H7 (cell line): ENCODE measurements around the gene DNM3. TPM values are rescaled to one million over a fixed set of nuclear protein-coding genes. Genes with fewer than 3 reads are reported as not detected.

ENCODE experiments used
- DNase-seq: peaks from one replicate; pipeline ENCODE4 v3.0.0; 2012
- H3K27me3 ChIP-seq: 2 replicates; pipeline ENCODE4 v1.6.0; 2011; ENCODE audit warnings: mild to moderate bottlenecking, low read length; ENCODE audit not compliant: control insufficient read depth, insufficient read depth
- H3K36me3 ChIP-seq: replicated peaks from 2 replicates; pipeline ENCODE4 v1.5.1; 2011; ENCODE audit warnings: low read length; ENCODE audit not compliant: control insufficient read depth, insufficient read depth
- H3K4me3 ChIP-seq: 2 replicates; pipeline ENCODE4 v1.5.1; 2011; ENCODE audit warnings: low read depth, mild to moderate bottlenecking, control low read depth, low read length, moderate library complexity; ENCODE audit not compliant: insufficient read depth
- total RNA-seq: library from RNA; depleted of rRNA; stranded (reverse); fragments of >200 nt; shearing (Covaris generic); gene quantifications from 2 replicates; pipeline ENCODE4 v1.2.3, GENCODE V29; 2014; rRNA removed

DNM3 gene
- total RNA-seq, 1 experiment from 2014 or later = 0.73 TPM

DNA sequence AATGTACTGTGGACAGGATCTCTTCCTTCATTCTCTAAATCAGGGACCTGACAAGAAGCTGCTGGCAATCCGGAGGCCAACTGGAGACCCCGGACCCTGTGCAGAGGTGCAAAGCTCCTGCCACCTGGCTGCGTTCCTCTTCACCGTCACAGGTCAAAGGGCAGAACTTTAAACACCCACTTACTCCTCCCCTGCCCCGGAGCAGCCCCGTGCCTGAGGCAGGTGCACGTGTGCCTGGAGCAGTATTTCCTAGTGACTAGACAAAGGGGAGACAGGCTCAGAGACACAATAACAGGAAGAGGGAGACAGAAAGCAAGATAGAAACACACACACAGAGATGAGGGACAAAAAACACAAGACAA lies 609.2 kb downstream of the DNM3 start:
- DNase-seq = no peak
- no peaks in the 10 kb centered on the region for H3K36me3 ChIP-seq
- H3K4me3 ChIP-seq = no peak overlapping the region
- no peaks in the 10 kb centered on the region for H3K27me3 ChIP-seq

DNA sequence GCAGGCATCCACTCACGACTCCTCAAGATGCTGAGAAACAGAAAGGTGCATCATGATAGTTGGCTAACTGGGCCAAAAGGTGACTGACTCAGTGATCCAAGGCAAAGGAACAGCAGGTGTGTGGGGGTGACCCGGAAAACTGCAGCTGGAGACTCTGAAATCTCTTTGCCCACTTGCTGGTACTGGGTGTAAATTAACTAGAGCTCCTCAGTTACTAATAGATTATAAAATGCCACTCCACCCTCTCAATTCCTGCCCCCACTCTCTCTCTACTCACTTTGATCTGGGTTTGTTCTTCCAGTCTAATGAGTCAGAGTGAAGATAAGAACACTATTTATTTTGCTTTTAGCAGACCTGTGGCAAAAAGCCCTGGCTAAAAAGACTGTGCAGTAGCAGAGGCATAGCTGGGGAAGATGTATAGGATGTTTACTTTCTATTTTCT lies 609.7 kb downstream of the DNM3 start:
- Histone ChIP-seq H3K36me3 (no peaks in the 10 kb centered on the region), H3K4me3 (no peak overlapping the region), H3K27me3 (no peaks in the 10 kb centered on the region)
- no peak for DNase-seq

DNA sequence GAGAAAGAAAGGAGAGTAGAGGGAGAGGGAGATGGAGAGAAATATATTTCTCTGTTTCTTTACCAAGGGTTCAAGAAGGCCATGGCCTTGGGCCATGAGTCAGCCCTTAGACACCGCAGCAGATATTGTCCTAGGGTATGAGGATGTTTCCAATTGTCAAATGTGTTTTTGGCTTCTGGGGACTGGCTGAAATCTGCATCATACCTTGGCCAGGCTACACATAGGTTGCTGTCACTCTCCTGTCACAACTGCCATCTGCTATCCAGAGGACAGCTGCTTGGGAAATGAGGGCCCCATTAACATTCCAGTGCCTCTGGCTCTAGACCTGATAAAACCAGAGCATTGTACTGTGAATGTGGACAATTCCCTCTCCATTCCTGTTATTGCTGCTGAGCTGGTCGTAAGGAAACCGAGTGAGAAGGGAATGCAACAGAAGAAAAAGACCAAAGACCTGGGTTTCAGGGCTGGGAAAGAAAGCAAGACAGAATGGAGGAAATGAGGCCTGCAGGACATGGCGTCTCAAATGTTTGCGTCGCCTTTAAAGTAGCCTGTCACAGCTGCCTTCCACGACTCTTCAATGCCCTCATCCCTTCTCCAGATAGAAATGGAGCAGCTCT lies 611.3 kb downstream of the DNM3 start:
- DNase-seq = no peak
- no peak overlapping the region for H3K4me3 ChIP-seq
- H3K27me3 ChIP-seq = no peaks in the 10 kb centered on the region
- H3K36me3 ChIP-seq = no peaks in the 10 kb centered on the region

DNA sequence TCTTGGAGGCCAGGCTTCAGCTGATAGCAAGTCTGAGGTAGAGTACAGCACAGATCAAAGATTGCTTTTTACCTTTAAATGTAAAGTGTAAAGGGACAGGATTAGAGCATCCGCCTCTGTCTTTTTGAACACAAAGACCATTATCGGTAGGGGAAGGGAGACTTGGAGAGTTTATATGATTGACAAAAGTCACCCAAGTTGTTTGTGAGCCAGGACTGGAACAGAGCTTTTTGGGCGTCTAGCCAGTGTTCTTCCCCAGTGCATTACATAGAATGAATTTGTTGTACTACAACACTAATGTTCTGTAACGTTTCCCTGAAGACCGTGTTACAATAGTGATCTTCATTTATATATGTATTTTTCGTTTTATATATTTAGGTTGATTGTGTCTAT lies 611.9 kb downstream of the DNM3 start:
- H3K36me3 ChIP-seq = no peaks in the 10 kb centered on the region
- no peaks in the 10 kb centered on the region for H3K27me3 ChIP-seq
- no peak overlapping the region for H3K4me3 ChIP-seq
- no peak for DNase-seq

DNA sequence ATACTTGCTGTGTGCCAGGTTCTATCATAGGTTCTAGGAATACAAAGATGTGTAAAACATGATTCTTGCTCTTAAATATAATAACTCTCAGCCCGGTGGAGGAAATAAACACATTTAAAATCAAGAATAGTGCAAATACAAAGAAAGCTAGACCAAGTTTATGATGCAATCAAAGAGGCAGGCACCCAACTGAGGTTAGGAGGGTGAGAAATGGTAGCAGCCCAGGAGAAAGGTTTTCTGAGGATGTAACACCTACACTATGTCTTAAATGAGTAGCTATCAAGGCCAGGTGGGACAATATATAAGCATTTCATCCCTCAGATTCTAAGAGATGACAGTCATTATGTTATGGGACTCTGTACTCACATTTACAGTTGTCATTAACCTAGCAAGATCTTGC lies 612.3 kb downstream of the DNM3 start:
- H3K36me3 ChIP-seq = no peaks in the 10 kb centered on the region
- DNase-seq = no peak
- H3K27me3 ChIP-seq = no peaks in the 10 kb centered on the region
- H3K4me3 ChIP-seq = no peak overlapping the region

DNA sequence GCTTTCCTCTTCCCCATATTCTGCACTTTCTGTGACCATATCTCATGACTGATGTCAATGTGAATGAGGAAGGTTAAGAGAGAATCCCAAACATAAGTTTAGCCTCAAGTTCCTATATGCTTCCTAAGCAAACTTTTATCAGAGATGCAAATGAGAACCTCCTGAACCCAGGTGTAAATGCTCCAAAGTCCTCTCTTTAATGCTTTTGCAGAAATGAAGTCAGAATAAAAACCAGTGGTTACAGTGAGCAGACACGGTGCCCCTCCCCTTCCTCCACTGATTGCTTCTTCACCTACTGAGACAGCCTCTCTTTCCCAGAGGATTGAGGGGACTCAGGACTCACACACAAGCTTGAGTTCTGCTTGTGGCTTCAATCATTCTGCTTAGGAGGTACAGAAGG lies 614.2 kb downstream of the DNM3 start:
- no peak for DNase-seq
- Histone ChIP-seq H3K27me3 (no peaks in the 10 kb centered on the region), H3K36me3 (no peaks in the 10 kb centered on the region), H3K4me3 (no peak overlapping the region)

DNA sequence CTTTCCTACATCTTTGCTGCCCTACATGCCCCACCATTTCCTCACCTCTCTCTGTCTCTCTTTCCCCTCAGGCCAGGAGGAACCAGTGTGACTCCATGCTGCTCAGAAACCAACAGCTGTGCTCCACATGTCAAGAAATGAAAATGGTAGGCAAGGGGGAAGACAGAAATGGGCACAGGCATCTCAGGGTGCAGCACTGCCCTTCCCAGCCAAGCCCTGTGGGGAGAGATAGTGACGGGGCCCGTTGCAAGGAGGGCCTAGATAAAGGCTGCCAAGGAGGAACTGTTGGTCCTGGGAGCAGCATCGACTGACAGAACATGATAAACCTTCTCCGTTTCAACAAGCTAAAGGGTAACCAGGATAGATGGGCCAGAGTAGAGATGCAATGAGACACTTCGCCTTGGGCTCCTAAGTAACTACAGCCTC lies 615.1 kb downstream of the DNM3 start:
- no peak for DNase-seq
- Histone ChIP-seq H3K4me3 (no peak overlapping the region), H3K27me3 (no peaks in the 10 kb centered on the region)

DNA sequence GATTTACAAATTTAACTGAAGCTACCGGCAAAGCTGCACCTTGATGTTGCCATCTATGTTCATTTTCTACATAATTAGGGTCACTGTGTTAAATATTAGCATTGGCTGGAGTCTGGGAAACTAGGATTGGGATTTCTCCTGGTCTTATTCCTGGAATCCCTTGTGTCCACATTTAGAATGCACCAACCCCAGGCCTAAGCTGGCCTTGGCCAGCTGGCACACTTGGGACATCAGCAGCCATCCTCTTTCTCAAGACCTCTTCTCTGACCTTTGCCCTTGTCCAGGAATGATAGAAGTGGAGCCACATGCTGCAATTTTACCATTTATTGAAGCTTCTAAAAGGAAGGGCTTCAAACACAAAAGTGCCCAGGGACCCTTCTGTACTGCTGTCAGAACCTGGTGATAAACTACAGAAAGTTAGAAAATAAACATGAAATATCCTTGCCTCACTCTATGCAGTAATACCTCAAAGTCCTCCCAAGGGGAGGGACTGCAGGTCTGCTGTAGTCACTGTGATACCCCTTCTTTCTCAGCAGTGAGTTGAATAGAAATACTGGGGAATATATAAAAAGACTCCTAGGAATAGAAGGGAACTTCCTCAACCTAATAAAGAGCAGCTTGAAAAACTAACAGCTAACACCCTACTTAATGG lies 616.3 kb downstream of the DNM3 start:
- DNase-seq = no peak

More for the DNA sequence above, 615.1 kb downstream of the DNM3 start:
- H3K36me3 ChIP-seq = no peaks in the 10 kb centered on the region

DNA sequence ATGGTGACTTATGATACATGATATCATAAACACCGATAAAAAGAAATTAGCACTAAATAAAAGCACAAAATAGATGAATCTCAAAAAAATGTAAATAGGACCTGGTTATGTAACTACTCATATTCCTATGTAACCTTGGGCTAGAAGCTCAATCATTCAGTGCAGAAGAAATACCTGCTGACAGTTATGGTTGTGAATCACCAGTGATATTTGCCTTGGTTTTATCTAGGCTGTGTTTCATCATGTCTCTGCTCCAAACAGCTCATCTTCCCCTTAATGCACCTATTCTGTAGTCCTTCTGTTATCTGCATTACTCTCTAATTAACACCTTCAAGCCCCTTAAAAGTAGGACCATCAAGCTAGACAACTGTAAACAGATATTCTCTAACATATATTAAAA lies 618.9 kb downstream of the DNM3 start:
- Histone ChIP-seq H3K4me3 (no peak overlapping the region), H3K27me3 (no peaks in the 10 kb centered on the region), H3K36me3 (no peaks in the 10 kb centered on the region)
- no peak for DNase-seq

More for the DNA sequence above, 616.3 kb downstream of the DNM3 start:
- no peaks in the 10 kb centered on the region for H3K27me3 ChIP-seq
- no peaks in the 10 kb centered on the region for H3K36me3 ChIP-seq
- H3K4me3 ChIP-seq = no peak overlapping the region

DNA sequence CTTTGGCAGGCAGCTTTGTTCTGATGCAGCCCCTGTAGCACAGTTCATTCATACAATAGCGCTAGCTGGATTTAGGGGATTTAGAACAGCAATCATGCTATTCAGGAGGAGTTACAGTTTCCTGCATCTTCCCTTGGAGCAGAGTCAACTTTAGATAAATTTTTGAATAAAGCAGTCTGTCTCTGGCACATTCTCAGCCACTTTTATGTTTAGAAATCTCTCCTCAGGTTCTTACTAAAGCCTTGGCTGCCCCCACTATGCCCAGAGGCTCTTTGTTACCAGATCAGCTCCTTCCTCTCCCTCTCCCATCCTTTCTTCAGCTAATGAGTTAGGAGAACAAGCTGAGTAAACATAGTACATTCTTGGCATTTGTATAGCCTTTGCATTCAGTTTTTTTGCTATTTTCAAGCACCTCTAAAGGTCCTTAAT lies 619.6 kb downstream of the DNM3 start:
- DNase-seq = no peak
- Histone ChIP-seq H3K27me3 (no peaks in the 10 kb centered on the region), H3K36me3 (no peaks in the 10 kb centered on the region), H3K4me3 (no peak overlapping the region)

Other genes starting within 250 kb of the DNM3 start
- gene MYOCOS, start 219.3 kb upstream of the DNM3 start, total RNA-seq = not detected in 2 replicates
- gene MYOC, start 188.8 kb upstream of the DNM3 start, total RNA-seq = not detected in 2 replicates
- gene VAMP4, start 99.4 kb upstream of the DNM3 start, total RNA-seq = 8.2 and 10.9 TPM in 2 replicates
- gene METTL13, start 59.8 kb upstream of the DNM3 start, total RNA-seq = 47.9 and 49.5 TPM in 2 replicates